H1 (cell line): ENCODE data around the gene IFNA1. TPM values are rescaled to one million over a fixed set of nuclear protein-coding genes. Genes with fewer than 3 reads are reported as not detected.

Experiments used
- CTCF ChIA-PET: fragments of 300-600 bp; sonication (Branson Sonifier 250); formaldehyde crosslinking; loops from one replicate; lab custom pipeline; 2021; ENCODE audit not compliant: partially characterized antibody; lab: Charles Lee
- POLR2A ChIA-PET: fragments of 300-600 bp; sonication (Branson Sonifier 250); formaldehyde crosslinking; loops from one replicate; lab custom pipeline; 2021; ENCODE audit warnings: inconsistent platforms; ENCODE audit not compliant: partially characterized antibody; lab: Charles Lee
- DNase-seq, 2 experiments: peaks; one replicate each; pipeline versions ENCODE4 v3.0.0 to v3.0.0-alpha.2; 2010 to 2022; ENCODE audit warnings: low spot score in 2 of 2, low read depth in 1 of 2, mixed read lengths in 1 of 2
- FAIRE-seq: peaks from 2 replicates; lab custom pipeline; 2011; peaks lifted over from hg19 to GRCh38; lab: Jason Lieb, UNC
- H2AFZ ChIP-seq: 2 replicates; pipeline ENCODE4 v1.8.1; 2012; ENCODE audit warnings: low read length, inconsistent platforms
- H2AK5ac ChIP-seq: 2 replicates; pipeline ENCODE4 v1.6.1; 2013; ENCODE audit warnings: low read depth, low read length
- H2BK120ac ChIP-seq: replicated peaks from 2 replicates; pipeline ENCODE3; 2013; ENCODE audit warnings: low read depth, low read length, inconsistent platforms
- H2BK12ac ChIP-seq: 2 replicates; pipeline ENCODE4 v1.6.1; 2013; ENCODE audit warnings: low read depth, low read length
- H2BK15ac ChIP-seq: 2 replicates; pipeline ENCODE4 v1.6.1; 2013; ENCODE audit warnings: low read length
- H2BK20ac ChIP-seq: 2 replicates; pipeline ENCODE4 v1.6.1; 2013; ENCODE audit warnings: low read length
- H2BK5ac ChIP-seq: 2 replicates; pipeline ENCODE4 v1.6.1; 2013; ENCODE audit warnings: low read depth, low read length
- H3K14ac ChIP-seq: 2 replicates; pipeline ENCODE4 v1.6.1; 2013; ENCODE audit warnings: inconsistent platforms; ENCODE audit not compliant: insufficient read length
- H3K18ac ChIP-seq: 2 replicates; pipeline ENCODE4 v1.6.1; 2013; ENCODE audit warnings: low read length; ENCODE audit errors: extremely low read depth
- H3K23ac ChIP-seq: 2 replicates; pipeline ENCODE4 v1.6.1; 2013; ENCODE audit warnings: inconsistent platforms; ENCODE audit not compliant: insufficient read length
- H3K23me2 ChIP-seq: 2 replicates; pipeline ENCODE4 v1.6.1; 2013; ENCODE audit warnings: low read depth, low read length
- H3K27ac ChIP-seq: 2 replicates; pipeline ENCODE4 v1.6.1; 2011; ENCODE audit warnings: low read depth, low read length, inconsistent platforms
- H3K27me3 ChIP-seq, 4 experiments: replicated peaks in 1 of 4; 1 replicate in 1 of 4; 2 replicates in 3 of 4; pipeline versions ENCODE4 v1.6.1 to v1.8.1; 2011 to 2013; ENCODE audit warnings: low read length in 3 of 4, mild to moderate bottlenecking in 3 of 4, inconsistent platforms in 2 of 4, mixed read lengths in 2 of 4, moderate library complexity in 1 of 4; ENCODE audit not compliant: control insufficient read depth in 3 of 4, insufficient read depth in 3 of 4; ENCODE audit errors: extremely low read depth in 1 of 4
- H3K36me3 ChIP-seq, 4 experiments: 2 replicates each; pipeline versions ENCODE4 v1.6.1 to v1.8.1; 2011 to 2013; ENCODE audit warnings: mild to moderate bottlenecking in 4 of 4, low read length in 3 of 4, moderate library complexity in 2 of 4, control low read depth in 1 of 4, inconsistent platforms in 1 of 4; ENCODE audit not compliant: insufficient read depth in 4 of 4, control insufficient read depth in 2 of 4
- H3K4ac ChIP-seq: replicated peaks from 2 replicates; pipeline ENCODE3; 2013; ENCODE audit warnings: low read length, low read depth, mixed read lengths, inconsistent platforms; ENCODE audit not compliant: insufficient read length
- H3K4me1 ChIP-seq, 4 experiments: replicated peaks in 1 of 4; 1 replicate in 1 of 4; 2 replicates in 3 of 4; pipeline versions ENCODE4 v1.6.1 to v1.8.1; 2011 to 2013; ENCODE audit warnings: low read length in 3 of 4, inconsistent platforms in 2 of 4, mixed read lengths in 1 of 4; ENCODE audit not compliant: insufficient read depth in 4 of 4, control insufficient read depth in 3 of 4
- H3K4me2 ChIP-seq, 2 experiments: 2 replicates each; pipeline versions ENCODE4 v1.6.1 to v1.8.1; 2011 to 2013; ENCODE audit warnings: low read depth in 2 of 2, low read length in 2 of 2, control low read depth in 1 of 2, inconsistent platforms in 1 of 2, mild to moderate bottlenecking in 1 of 2; ENCODE audit not compliant: insufficient read depth in 1 of 2
- H3K4me3 ChIP-seq, 4 experiments: fragments of 200-600, 300-600 bp in 1 of 4; sonication (generic), shearing (Covaris generic), sonication (Bioruptor Twin) in 1 of 4; 2 replicates each; pipeline versions ENCODE4 v1.5.1 to v1.8.1; 2011 to 2016; ENCODE audit warnings: low read length in 4 of 4, low read depth in 3 of 4, control low read depth in 2 of 4, inconsistent platforms in 2 of 4, mild to moderate bottlenecking in 2 of 4, mixed read lengths in 1 of 4, moderate library complexity in 1 of 4; ENCODE audit not compliant: insufficient read depth in 2 of 4; ENCODE audit errors: extremely low read depth in 1 of 4
- H3K56ac ChIP-seq: replicated peaks from 2 replicates; pipeline ENCODE3; 2013; ENCODE audit warnings: low read depth, mild to moderate bottlenecking, mixed read lengths, low read length, inconsistent platforms; ENCODE audit not compliant: insufficient read length
- H3K79me1 ChIP-seq: 2 replicates; pipeline ENCODE4 v1.6.1; 2013; ENCODE audit warnings: low read depth, low read length, control low read depth
- H3K79me2 ChIP-seq, 2 experiments: 2 replicates each; pipeline versions ENCODE4 v1.6.1 to v1.8.1; 2012 to 2013; ENCODE audit warnings: low read length in 2 of 2, mild to moderate bottlenecking in 2 of 2, inconsistent platforms in 1 of 2; ENCODE audit not compliant: insufficient read depth in 2 of 2, control insufficient read depth in 1 of 2
- H3K9ac ChIP-seq, 4 experiments: replicated peaks in 1 of 4; 1 replicate in 1 of 4; 2 replicates in 3 of 4; pipeline versions ENCODE4 v1.6.1 to v1.8.1; 2011 to 2013; ENCODE audit warnings: low read depth in 3 of 4, low read length in 3 of 4, control low read depth in 2 of 4, mild to moderate bottlenecking in 2 of 4, moderate library complexity in 2 of 4, inconsistent platforms in 1 of 4; ENCODE audit errors: extremely low read depth in 1 of 4
- H3K9me3 ChIP-seq, 2 experiments: 2 replicates each; pipeline versions ENCODE4 v1.6.1 to v1.8.1; 2012 to 2013; ENCODE audit warnings: mild to moderate bottlenecking in 2 of 2, moderate library complexity in 2 of 2, control low read depth in 1 of 2, inconsistent platforms in 1 of 2, low read depth in 1 of 2, low read length in 1 of 2, mixed read lengths in 1 of 2; ENCODE audit not compliant: insufficient read depth in 2 of 2
- H4K20me1 ChIP-seq, 2 experiments: replicated peaks in 1 of 2; 2 replicates each; pipeline versions ENCODE3 to v1.8.1; 2011 to 2013; ENCODE audit warnings: inconsistent platforms in 2 of 2, low read length in 2 of 2, mild to moderate bottlenecking in 1 of 2; ENCODE audit not compliant: insufficient read depth in 2 of 2, control insufficient read depth in 1 of 2
- H4K5ac ChIP-seq: 2 replicates; pipeline ENCODE4 v1.6.1; 2013; ENCODE audit warnings: low read length, low read depth, mixed read lengths, inconsistent platforms; ENCODE audit not compliant: insufficient read length
- H4K8ac ChIP-seq: 2 replicates; pipeline ENCODE4 v1.8.0; 2013; ENCODE audit warnings: mild to moderate bottlenecking, moderate library complexity, low read length, inconsistent platforms; ENCODE audit not compliant: insufficient read depth; ENCODE audit errors: extremely low read depth
- H4K91ac ChIP-seq: replicated peaks from 2 replicates; pipeline ENCODE3; 2013; ENCODE audit warnings: low read length, mixed read lengths, inconsistent platforms; ENCODE audit not compliant: insufficient read length
- HDAC6 ChIP-seq: IDR thresholded peaks from one replicate; pipeline ENCODE4 v1.7.1; 2012; ENCODE audit warnings: low read depth, mild to moderate bottlenecking, inconsistent platforms, low read length, moderate library complexity
- POLR2A ChIP-seq, 2 experiments: IDR thresholded peaks; 1 replicate in 1 of 2; 2 replicates in 1 of 2; pipeline ENCODE4 v1.6.1; 2011; ENCODE audit warnings: low read depth in 2 of 2, low read length in 2 of 2, mild to moderate bottlenecking in 2 of 2; ENCODE audit errors: control extremely low read depth in 1 of 2
- SIX5 ChIP-seq: IDR thresholded peaks from 2 replicates; pipeline ENCODE4 v1.6.1; 2011; ENCODE audit warnings: mild to moderate bottlenecking, low read depth, low read length
- SP4 ChIP-seq: IDR thresholded peaks from 2 replicates; pipeline ENCODE4 v1.6.1; 2012; ENCODE audit warnings: low read length, inconsistent platforms
- SRF ChIP-seq: IDR thresholded peaks from 2 replicates; pipeline ENCODE4 v1.6.1; 2011; ENCODE audit warnings: mild to moderate bottlenecking, low read depth, low read length, moderate library complexity
- WGBS, 2 experiments: shearing (Covaris generic) in 1 of 2; methylation state at CpG; one replicate each; pipeline versions ENCODE4 v1.1.6 to v1.1.7; 2013 to 2015; ENCODE audit warnings: low lambda C conversion rate in 2 of 2, mixed read lengths in 2 of 2, inconsistent platforms in 1 of 2, low coverage in 1 of 2, missing lambda C conversion rate in 1 of 2; ENCODE audit not compliant: insufficient replicate concordance in 2 of 2, insufficient coverage in 1 of 2, insufficient read length in 1 of 2; ENCODE audit errors: extremely low coverage in 1 of 2, missing lambda C conversion rate in 1 of 2; 5-methylcytosine and 5-hydroxymethylcytosine counted together
- polyA plus RNA-seq, 7 experiments: library from polyadenylated mRNA; depleted of rRNA in 3 of 7; stranded (reverse) in 5 of 7; unstranded in 2 of 7; fragments of >200 nt in 5 of 7; fragments of 200-250 nt in 2 of 7; gene quantifications; 1 replicate in 5 of 7; 2 replicates in 1 of 7; 4 replicates in 1 of 7; pipeline versions ENCODE4 v1.2.1 to v1.2.3, GENCODE V29; 2011 to 2013; ENCODE audit warnings: missing spikeins in 2 of 7, mixed read lengths in 2 of 7
- total RNA-seq: library from RNA; stranded (reverse); fragmentation: NEBNext Ultra II Directional; extraction: Animal tissue kit (Norgen Biotek cat#: 25700); gene quantifications from 2 replicates; pipeline ENCODE4 v1.2.1, GENCODE V29; 2021

Gene IFNA1
- total and polyA plus RNA-seq, 2 of the 8 experiments (the other 6 are each of a cell fraction or from before 2014, with no cell fraction given) = not detected

DNA sequence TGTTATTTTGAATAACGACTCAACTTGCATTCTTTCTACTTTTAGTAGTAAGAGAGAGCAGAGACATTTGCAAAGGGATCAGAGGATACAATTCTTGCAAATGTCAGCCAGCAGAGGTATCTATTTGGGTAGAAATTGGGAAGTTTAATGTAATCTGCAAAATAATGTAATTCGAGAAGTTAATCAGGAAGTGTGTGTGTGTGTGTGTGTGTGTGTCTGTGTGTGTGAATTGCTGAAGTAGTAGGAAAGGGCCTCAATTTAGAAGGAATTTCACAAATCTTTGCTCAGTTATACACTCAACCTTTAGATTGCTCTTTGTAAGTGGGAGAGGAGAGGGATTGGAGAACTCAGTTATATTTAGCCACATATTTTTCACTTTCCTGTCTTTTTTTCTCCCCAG lies 11.0 kb upstream of the IFNA1 start:
- Histone ChIP-seq H3K27ac (no peak overlapping the region), H3K14ac (no peak overlapping the region), H2BK20ac (no peak overlapping the region), H3K9me3 (no peaks in the 10 kb centered on the region), H3K18ac (no peak overlapping the region), H2BK15ac (no peak overlapping the region), H3K56ac (peak overlapping the region; percentile 49), H3K4me1 (peaks cover 0 to 8% (median 0%) of the 10 kb centered on the region in 4 experiments; a peak in 1 of 7 replicates), H3K79me2 (no peaks in the 10 kb centered on the region), H2AK5ac (no peak overlapping the region), H3K36me3 (no peaks in the 10 kb centered on the region), H3K23me2 (no peaks in the 10 kb centered on the region), H2AFZ (no peak overlapping the region), H3K4me3 (no peak overlapping the region), H3K9ac (no peak overlapping the region), H2BK12ac (no peak overlapping the region), H3K23ac (no peak overlapping the region), H3K79me1 (no peaks in the 10 kb centered on the region)
- ChIA-PET CTCF (interaction anchor here (0.8 kb wide), 1 partner anchor 16 kb away, joined by 6 read pairs; no protein-coding TSS in a partner anchor), POLR2A (no interaction called here)
- no peak for DNase-seq
- WGBS, 2 experiments = 67% methylated on average over 2 of the region's 2 CpGs; no CpG with 5 or more reads in 1 of the 2 experiments
- TF ChIP-seq POLR2A (IDR thresholded peaks at IDR 0.05; ENCODE audit: control extremely low read depth in 1 of 2, low read depth in 2 of 2, low read length in 2 of 2) (no peak), HDAC6 (no peak), SRF (no peak), SIX5 (0 out of 2 replicates have a peak, but pooled peaks have one; percentile 8), SP4 (no peak)
- TF ChIP-seq, all 59 proteins: peak for 1
- Histone ChIP-seq H2BK120ac (no peak overlapping the region), H4K20me1 (no peaks in the 10 kb centered on the region), H4K5ac (no peak overlapping the region), H4K91ac (no peak overlapping the region), H4K8ac (no peak overlapping the region), H3K4me2 (no peak overlapping the region), H3K27me3 (no peaks in the 10 kb centered on the region), H2BK5ac (no peak overlapping the region), H3K4ac (no peak overlapping the region)
- FAIRE-seq = no peak
